Stimulated activated CD8-positive, alpha-beta memory T cell treated with anti-CD3 and anti-CD28 coated beads, Interleukin-7, amount 100 ng/mL, for 24 hours (primary cell): ENCODE data around the gene MAST2.
"Not testable (repeated sequence)": the region's sequence is repeated elsewhere in the genome, so short reads cannot be mapped to it uniquely, and the experiment has no call there.

Experiments
- DNase-seq: peaks from one replicate; pipeline ENCODE4 v3.0.0-alpha.2; 2020; ENCODE audit warnings: low read depth

MAST2 gene

GRCh38 chr1:45814776-45815175, 11.4 kb downstream of the MAST2 start:
- DNase-seq: no peak

GRCh38 chr1:45815667-45816458, 12.5 kb downstream of the MAST2 start:
- no peak for DNase-seq

- DNase-seq: no peak
Measured at GRCh38 chr1:45820173-45820572, 16.8 kb downstream of the MAST2 start.

GRCh38 chr1:45820788-45821187, 17.4 kb downstream of the MAST2 start:
- no peak for DNase-seq

- no peak for DNase-seq
Measured at GRCh38 chr1:45822644-45823043, 19.2 kb downstream of the MAST2 start.

GRCh38 chr1:45824607-45825006, 21.2 kb downstream of the MAST2 start:
- no peak for DNase-seq

- no peak for DNase-seq
Measured at GRCh38 chr1:45827256-45827655, 23.8 kb downstream of the MAST2 start.

GRCh38 chr1:45828841-45829240, 25.4 kb downstream of the MAST2 start:
- no peak for DNase-seq

GRCh38 chr1:45833361-45833760, 29.9 kb downstream of the MAST2 start:
- no peak for DNase-seq

GRCh38 chr1:45834689-45835088, 31.3 kb downstream of the MAST2 start:
- DNase-seq: no peak

GRCh38 chr1:45836451-45836850, 33.0 kb downstream of the MAST2 start:
- DNase-seq: no peak

GRCh38 chr1:45836861-45837260, 33.4 kb downstream of the MAST2 start:
- not testable (repeated sequence) for DNase-seq

GRCh38 chr1:45838322-45838721, 34.9 kb downstream of the MAST2 start:
- DNase-seq: not testable (repeated sequence)

GRCh38 chr1:45840704-45841103, 37.3 kb downstream of the MAST2 start:
- DNase-seq: no peak

- DNase-seq: no peak
Measured at GRCh38 chr1:45842786-45843185, 39.4 kb downstream of the MAST2 start.

- no peak for DNase-seq
Measured at GRCh38 chr1:45843474-45843905, 40.1 kb downstream of the MAST2 start.

- DNase-seq: not testable (repeated sequence)
Measured at GRCh38 chr1:45844000-45844399, 40.6 kb downstream of the MAST2 start.

GRCh38 chr1:45846931-45847330, 43.5 kb downstream of the MAST2 start:
- no peak for DNase-seq

GRCh38 chr1:45848097-45848496, 44.7 kb downstream of the MAST2 start:
- DNase-seq: no peak

GRCh38 chr1:45848714-45849113, 45.3 kb downstream of the MAST2 start:
- no peak for DNase-seq

- no peak for DNase-seq
Measured at GRCh38 chr1:45850017-45850416, 46.6 kb downstream of the MAST2 start.

GRCh38 chr1:45854724-45855123, 51.3 kb downstream of the MAST2 start:
- DNase-seq: no peak

GRCh38 chr1:45857101-45857700, 53.8 kb downstream of the MAST2 start:
- DNase-seq: no peak
